Tibial artery (tissue), 4 donors: ENCODE measurements around the gene AHSG.

Experiments used
- DNase-seq, 2 donors: peaks; one replicate each; pipeline ENCODE4 v3.0.0-alpha.2; 2019
- H3K27ac ChIP-seq, 2 donors: fragments of 200-600 bp; sonication (generic) in 1 of 2; 1 replicate in 1 of 2; 2 replicates in 1 of 2; pipeline ENCODE4 v1.5.1; 2018 to 2019; ENCODE audit warnings: mild to moderate bottlenecking in 1 of 2
- H3K27me3 ChIP-seq, 2 donors: fragments of 200-600 bp; sonication (generic) in 1 of 2; one replicate each; pipeline versions ENCODE4 v1.5.1 to v1.6.0; 2016 to 2019
- H3K36me3 ChIP-seq, 3 donors: fragments of 200-600 bp; sonication (generic) in 2 of 3; one replicate each; pipeline ENCODE4 v1.5.1; 2016 to 2019; ENCODE audit warnings: mild to moderate bottlenecking in 2 of 3
- H3K4me1 ChIP-seq, 4 donors: fragments of 200-600 bp; sonication (generic) in 2 of 4; 1 replicate in 3 of 4; 2 replicates in 1 of 4; pipeline ENCODE4 v1.5.1; 2016 to 2019
- H3K4me3 ChIP-seq, 2 donors: fragments of 200-600 bp; sonication (generic) in 1 of 2; 1 replicate in 1 of 2; 2 replicates in 1 of 2; pipeline ENCODE4 v1.5.1; 2018 to 2019; ENCODE audit warnings: mild to moderate bottlenecking in 2 of 2
- H3K9me3 ChIP-seq, 3 donors: fragments of 200-600 bp; sonication (generic) in 1 of 3; one replicate each; pipeline ENCODE4 v1.5.1; 2016 to 2019
- intact Hi-C: fragments of 100-400 bp; cut with DNase I; formaldehyde crosslinking; loops from one replicate; pipeline ENCODE4 v1.15.0; 2023; ENCODE audit warnings: low total_unique reads
- TF ChIP-seq, protein P1 (sequence below), 2 experiments: fragments of 200-600 bp in 1 of 2; fragments of 450-650 bp in 1 of 2; IDR thresholded peaks; one replicate each; pipeline ENCODE4 v1.5.1; 2017 to 2019; ENCODE audit warnings: antibody characterized with exemption in 2 of 2, mild to moderate bottlenecking in 1 of 2, moderate library complexity in 1 of 2

AHSG gene

DNA sequence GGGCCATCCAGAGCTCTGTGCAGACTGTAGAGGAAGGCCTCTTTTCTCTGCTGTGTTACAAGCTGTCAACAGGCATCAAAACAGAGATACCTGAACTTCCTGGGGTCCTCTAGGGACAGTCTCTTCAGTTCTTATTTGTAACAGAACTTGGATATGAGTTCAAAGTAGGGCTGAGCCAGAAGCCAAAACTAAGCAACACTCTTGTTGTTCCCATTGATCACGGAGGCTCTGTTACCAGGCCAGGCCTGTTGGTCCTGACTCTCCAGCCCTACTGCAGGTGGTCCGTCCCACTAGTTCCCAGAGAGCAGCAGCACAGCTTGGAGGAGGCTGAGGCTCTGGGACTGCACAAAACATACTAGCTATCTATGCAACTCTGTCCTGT lies 13.1 kb upstream of the AHSG start:
- H3K27ac ChIP-seq, result no peak overlapping the region
- H3K27me3 ChIP-seq, result no peaks in the 10 kb centered on the region
- no peaks in the 10 kb centered on the region for H3K9me3 ChIP-seq
- H3K4me1 ChIP-seq, result no peaks in the 10 kb centered on the region
- intact Hi-C loops, result loop anchor here (10.0 kb wide), 1 partner anchor 1075 kb away; the partner anchor contains the start of gene SST
- H3K36me3 ChIP-seq, result no peaks in the 10 kb centered on the region
- no peak overlapping the region for H3K4me3 ChIP-seq
- TF ChIP-seq, protein P1, sequence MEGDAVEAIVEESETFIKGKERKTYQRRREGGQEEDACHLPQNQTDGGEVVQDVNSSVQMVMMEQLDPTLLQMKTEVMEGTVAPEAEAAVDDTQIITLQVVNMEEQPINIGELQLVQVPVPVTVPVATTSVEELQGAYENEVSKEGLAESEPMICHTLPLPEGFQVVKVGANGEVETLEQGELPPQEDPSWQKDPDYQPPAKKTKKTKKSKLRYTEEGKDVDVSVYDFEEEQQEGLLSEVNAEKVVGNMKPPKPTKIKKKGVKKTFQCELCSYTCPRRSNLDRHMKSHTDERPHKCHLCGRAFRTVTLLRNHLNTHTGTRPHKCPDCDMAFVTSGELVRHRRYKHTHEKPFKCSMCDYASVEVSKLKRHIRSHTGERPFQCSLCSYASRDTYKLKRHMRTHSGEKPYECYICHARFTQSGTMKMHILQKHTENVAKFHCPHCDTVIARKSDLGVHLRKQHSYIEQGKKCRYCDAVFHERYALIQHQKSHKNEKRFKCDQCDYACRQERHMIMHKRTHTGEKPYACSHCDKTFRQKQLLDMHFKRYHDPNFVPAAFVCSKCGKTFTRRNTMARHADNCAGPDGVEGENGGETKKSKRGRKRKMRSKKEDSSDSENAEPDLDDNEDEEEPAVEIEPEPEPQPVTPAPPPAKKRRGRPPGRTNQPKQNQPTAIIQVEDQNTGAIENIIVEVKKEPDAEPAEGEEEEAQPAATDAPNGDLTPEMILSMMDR (IDR thresholded peaks at IDR 0.05), result no peak
- DNase-seq, result no peak

DNA sequence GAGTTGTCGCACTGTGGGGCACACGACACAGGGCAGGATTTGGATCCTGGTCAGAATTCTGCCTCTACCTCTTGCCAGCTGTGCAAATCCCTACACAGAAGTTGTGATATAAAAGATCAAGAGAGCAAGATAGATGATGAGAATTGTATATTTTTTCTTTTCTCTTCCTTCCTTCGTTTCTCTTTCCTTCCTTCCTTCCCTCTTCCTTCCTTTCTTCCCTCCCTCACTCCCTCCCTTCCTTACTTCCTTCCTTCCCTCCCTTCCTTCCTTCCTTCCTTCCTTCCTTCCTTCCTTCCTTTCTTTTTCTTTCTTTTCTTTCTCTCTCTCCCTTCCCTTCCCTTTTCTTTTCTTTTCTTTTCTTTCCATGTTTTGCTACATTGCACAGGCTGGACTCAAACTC lies 12.0 kb upstream of the AHSG start:
- intact Hi-C loops, result loop anchor here (10.0 kb wide), 1 partner anchor 1074 kb away; the partner anchor contains the start of gene SST
- Histone ChIP-seq H3K9me3 (no peaks in the 10 kb centered on the region), H3K36me3 (no peaks in the 10 kb centered on the region), H3K27ac (no peak overlapping the region), H3K27me3 (no peaks in the 10 kb centered on the region), H3K4me3 (no peak overlapping the region), H3K4me1 (no peaks in the 10 kb centered on the region)
- TF ChIP-seq, protein P1 (IDR thresholded peaks at IDR 0.05), result no peak
- no peak for DNase-seq

DNA sequence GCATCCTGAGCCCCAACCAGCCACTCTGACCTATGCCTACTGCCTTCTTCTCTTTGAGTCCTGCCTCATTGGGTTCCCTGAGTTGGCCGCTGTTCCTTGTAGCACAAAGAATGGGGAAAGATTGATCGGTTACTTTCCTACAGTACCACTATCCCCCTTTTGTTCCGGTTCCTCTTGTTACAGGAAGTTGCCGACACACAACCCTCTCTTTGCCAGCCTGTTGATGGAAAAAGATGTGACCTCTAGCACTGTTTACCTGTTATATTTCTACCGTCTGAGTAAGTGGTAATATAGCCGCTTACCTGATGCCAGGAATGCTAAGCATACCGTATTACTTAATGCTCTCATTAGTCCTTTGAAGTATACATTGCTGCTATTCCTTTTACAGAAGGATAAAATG lies 9.7 kb upstream of the AHSG start:
- Histone ChIP-seq H3K27ac (no peak overlapping the region), H3K36me3 (no peaks in the 10 kb centered on the region), H3K4me1 (no peaks in the 10 kb centered on the region), H3K4me3 (no peak overlapping the region), H3K27me3 (no peaks in the 10 kb centered on the region), H3K9me3 (no peaks in the 10 kb centered on the region)
- TF ChIP-seq, protein P1 (IDR thresholded peaks at IDR 0.05), result no peak
- no peak for DNase-seq
- intact Hi-C loops, result loop anchor here (10.0 kb wide), 1 partner anchor 1072 kb away; the partner anchor contains the start of gene SST

DNA sequence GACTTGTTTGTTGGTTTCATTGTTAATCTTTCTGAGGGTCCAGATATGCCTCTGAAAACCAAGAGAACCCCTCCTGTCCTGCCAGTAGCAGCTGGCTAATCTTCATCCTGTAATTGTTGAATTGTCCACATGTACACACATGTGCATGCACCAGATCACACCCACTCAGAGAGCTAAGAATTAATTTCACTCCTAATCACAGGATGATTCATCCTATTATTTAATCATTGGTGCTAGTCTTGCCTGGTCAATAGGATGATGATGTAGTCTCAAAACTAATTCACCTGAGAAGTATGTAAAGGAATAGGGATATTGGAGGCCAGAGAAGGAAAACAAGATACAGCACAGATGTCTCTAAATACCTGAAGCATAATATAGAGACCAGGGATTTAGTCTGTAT lies 7.8 kb upstream of the AHSG start:
- no peak for DNase-seq
- TF ChIP-seq, protein P1 (IDR thresholded peaks at IDR 0.05), result no peak

DNA sequence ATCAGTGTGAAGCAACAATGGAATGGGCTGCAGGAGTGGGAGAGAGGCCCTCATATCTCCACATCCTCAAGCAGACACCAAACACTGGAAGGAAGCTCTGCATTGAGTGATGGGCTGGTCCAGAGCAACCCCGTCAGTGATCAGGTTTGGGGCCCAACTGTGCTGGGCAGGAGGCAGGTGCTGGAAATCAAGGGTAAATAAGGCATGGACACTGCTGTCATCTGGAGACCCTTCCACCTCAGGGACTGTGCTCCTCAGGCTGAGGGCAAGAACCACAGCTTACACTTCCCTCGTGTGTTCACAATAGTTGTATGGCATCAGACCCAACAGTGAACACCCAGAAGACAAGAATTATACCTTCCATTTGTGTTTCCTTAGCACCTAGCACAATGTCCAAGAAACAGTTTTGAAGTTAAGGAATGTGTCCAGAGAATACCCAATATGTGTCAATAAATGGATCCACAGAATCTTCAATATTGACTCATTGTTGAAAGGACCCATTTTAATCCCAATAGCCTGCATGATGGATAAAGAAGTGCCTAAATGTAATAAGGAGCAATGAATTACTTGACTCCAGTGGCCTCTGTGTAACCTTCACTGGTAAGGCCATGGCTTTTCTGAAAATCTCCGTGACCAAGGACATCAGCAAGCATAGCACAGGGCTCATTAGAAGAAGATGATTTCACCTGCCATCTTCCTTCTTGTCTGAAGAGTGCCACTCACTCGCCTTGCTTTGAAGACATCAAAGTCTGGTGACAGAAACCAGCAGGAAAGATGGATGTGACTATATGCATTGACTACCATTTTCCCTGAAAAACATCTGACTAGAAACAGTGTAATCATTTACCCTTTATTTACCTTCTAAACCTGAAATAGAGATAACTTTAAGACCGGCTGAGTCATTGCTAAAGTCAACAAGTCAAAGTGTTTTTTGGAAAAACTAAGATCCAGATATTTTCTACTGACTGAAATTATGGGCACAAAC lies 7.0 kb upstream of the AHSG start:
- no peaks in the 10 kb centered on the region for H3K36me3 ChIP-seq
- H3K27me3 ChIP-seq, result no peaks in the 10 kb centered on the region
- DNase-seq, result no peak
- TF ChIP-seq, protein P1 (IDR thresholded peaks at IDR 0.05), result no peak
- H3K4me3 ChIP-seq, result no peak overlapping the region
- H3K4me1 ChIP-seq, result no peaks in the 10 kb centered on the region
- intact Hi-C loops, result loop anchor here (10.0 kb wide), 1 partner anchor 1069 kb away; the partner anchor contains the start of gene SST
- H3K9me3 ChIP-seq, result no peaks in the 10 kb centered on the region
- no peak overlapping the region for H3K27ac ChIP-seq

More for the DNA sequence above, 7.8 kb upstream of the AHSG start:
- Histone ChIP-seq H3K4me1 (no peaks in the 10 kb centered on the region), H3K9me3 (no peaks in the 10 kb centered on the region), H3K36me3 (no peaks in the 10 kb centered on the region), H3K27ac (no peak overlapping the region), H3K27me3 (no peaks in the 10 kb centered on the region), H3K4me3 (no peak overlapping the region)
- intact Hi-C loops, result loop anchor here (10.0 kb wide), 1 partner anchor 1070 kb away; the partner anchor contains the start of gene SST
